GM21367 (cell line): ENCODE data around the gene LIN28B.
A peak's percentile ranks its signal among the peaks of the same experiment; 100 is the strongest.
"Not testable (repeated sequence)": the region's sequence is repeated elsewhere in the genome, so short reads cannot be mapped to it uniquely, and the experiment has no call there.

Experiments used
- ATAC-seq: cut with Tn5 transposase; IDR thresholded peaks from one replicate; pipeline ENCODE4 v1.9.1; 2021; ENCODE audit not compliant: unreplicated experiment

The LIN28B gene, protein sequence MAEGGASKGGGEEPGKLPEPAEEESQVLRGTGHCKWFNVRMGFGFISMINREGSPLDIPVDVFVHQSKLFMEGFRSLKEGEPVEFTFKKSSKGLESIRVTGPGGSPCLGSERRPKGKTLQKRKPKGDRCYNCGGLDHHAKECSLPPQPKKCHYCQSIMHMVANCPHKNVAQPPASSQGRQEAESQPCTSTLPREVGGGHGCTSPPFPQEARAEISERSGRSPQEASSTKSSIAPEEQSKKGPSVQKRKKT

DNA sequence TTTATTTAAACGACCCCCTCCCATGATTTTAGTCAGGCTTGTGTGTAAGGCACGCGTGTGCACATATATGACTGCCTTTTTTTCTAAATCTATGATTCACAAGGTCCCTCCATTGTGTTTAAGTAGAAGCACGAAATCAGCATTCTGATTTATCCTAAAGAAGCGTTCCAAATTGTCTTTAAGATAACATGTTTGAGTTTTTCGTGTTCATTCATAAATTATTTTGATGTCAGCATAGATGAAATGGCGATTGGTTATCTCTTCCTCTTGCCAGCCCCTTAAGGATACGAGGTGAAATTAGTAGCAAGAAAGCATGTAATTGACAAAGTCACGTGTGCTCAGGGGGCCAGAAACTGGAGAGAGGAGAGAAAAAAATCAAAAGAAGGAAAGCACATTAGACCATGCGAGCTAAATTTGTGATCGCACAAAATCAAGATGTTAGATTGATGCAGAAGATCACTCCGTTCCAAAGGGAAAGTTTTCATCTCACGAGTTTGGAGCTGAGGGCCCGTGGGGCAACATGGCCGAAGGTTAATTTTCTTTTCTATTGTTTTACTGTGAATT, at the start of gene LIN28B:
LIN28B (plus strand) TSS at position 377 of the 564 bp plus-strand sequence; CDS start at position 521, 144 bp downstream.
- ATAC-seq = no peak

DNA sequence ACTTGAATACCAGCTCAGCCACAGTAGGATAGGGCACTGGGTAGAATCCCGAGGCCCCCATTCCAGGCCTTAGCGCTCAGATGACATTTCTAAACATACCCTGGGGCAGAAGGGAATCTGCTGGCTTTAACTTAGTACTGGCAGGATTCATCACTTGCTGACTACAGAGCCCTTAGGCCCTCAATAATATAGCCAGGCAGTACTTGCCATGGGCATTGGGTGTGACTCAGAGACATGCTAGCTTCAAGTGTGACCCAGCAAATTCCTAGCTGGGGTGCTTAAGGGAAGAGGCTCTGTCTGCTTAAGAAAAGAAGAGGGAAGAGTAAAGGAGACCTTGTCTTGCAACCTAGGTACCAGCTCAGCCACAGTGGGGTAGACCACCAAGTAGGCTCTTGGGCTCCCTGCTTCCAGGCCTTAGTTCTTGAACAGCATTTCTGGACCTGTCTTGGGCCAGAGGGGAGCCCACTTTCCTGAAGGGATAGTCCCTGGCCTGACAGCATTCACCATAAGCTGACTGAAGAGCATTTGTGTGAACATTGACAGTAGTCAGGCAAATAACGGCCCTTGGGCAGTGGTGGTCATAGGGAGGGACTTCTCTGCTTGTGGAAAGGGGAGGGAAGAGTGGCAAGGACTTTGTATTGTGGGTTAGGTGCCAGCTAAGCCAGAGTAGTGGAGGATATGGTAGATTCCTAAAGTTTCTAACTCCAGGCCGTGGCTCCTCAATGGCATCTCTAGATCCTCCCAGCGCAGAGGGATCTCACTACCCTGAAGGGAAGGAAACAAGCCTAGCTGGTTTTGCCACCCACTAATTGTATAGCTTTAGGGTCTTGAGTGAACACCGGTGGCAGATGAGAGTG, 48.6 kb upstream of the LIN28B start:
- ATAC-seq = no peak

DNA sequence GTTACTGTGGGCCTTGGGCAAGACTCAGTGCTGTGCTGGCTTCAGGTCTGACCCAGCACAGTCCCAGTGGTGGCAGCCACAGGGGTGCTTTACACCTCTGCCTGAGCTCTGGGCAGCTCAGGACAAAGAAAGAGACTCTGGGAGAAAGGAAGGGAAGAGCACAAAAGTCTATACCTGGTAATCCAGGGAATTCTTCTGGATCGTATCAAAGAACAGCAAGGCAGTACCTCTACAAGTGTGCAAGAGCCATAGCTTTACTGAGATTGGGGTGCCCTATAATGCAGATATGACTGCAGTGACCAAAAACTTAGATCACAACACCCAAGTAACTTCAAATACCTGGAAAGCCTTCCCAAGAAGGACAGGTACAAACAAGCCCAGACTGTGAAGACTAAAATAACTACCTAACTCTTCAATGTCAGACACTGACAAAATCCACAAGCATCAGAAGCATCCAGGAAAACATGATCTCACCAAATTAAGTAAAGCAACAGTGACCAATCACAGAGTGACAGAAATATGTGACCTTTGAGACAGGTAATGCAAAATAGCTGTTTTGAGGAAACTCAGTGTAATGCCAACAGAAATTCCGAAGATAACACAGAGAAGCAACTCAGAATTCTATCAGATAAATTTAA, 47.9 kb upstream of the LIN28B start:
- ATAC-seq = no peak

DNA sequence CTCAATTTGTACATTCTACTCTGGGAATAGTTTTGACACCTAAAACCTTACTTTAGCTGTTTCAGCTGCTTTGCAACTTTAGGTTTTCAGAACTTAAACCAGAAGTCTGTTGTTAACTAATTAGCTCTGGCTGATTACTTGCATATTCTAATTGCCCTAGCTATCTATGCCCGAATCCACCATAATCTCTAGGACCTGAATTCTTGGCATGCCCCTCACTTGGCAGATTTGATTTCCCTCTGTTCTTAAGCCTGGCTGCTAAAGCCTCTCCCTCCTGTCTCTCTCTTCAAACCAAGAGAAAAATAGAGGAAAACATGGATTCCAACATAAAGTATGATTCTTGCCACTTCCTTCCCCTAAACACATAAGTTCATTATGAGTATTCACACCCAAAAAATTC, 35.0 kb upstream of the LIN28B start:
- no peak for ATAC-seq

DNA sequence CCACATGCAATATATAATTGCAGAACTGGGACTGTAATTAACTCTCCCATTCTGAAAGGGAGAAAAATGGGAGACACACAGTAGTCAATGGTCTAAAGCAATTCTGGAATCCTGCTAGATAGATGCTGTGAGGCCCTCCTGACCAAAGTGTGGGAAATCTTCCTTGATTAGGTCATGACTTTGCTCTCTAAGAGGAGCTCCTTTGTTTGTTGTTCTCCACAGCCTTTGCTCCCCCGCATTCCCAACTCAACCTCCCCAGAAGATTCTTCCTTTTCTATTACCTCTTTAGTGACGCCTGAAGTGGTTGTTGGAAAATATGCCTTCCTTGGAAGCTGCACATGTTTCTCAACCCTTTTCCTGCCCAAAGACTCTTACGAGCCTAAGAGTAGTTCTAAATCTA, 28.8 kb upstream of the LIN28B start:
- no peak for ATAC-seq

DNA sequence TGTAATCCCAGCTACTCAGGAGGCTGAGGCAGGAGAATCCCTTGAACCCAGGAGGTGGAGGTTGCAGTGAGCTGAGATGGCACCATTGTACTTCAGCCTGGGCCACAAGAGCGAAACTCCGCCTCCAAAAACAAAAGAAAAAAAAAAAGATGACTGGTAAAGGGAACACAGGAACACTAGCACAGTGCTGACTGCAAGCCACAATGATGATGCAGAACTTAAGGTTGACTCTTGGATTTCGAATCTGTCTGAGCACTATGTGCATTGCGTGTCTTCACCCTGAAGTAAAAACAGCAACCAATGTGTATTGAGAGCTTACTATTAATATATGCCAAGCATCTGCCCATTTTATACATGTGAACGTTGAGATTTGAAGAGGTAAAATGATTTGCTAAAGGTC, 27.6 kb upstream of the LIN28B start:
- ATAC-seq = no peak

DNA sequence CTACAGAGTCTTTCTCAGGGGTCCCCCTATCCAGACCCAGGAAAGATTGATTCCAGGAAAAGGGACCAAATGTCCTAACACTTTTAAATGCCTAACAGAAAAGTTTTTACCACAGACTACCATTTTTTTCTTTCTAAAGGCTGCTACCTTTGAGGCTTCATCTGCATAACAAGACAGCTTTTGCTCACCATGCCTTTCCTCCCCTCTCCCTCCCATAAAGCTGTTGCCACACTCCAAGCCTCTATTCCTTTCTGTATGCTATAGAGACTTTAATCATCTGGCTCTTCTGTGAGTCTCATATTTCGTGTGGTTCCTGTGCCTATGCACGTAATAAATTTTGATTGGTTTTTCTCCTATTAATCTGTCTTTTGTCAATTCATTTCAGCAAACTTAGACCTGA, 26.0 kb upstream of the LIN28B start:
- ATAC-seq = no peak

DNA sequence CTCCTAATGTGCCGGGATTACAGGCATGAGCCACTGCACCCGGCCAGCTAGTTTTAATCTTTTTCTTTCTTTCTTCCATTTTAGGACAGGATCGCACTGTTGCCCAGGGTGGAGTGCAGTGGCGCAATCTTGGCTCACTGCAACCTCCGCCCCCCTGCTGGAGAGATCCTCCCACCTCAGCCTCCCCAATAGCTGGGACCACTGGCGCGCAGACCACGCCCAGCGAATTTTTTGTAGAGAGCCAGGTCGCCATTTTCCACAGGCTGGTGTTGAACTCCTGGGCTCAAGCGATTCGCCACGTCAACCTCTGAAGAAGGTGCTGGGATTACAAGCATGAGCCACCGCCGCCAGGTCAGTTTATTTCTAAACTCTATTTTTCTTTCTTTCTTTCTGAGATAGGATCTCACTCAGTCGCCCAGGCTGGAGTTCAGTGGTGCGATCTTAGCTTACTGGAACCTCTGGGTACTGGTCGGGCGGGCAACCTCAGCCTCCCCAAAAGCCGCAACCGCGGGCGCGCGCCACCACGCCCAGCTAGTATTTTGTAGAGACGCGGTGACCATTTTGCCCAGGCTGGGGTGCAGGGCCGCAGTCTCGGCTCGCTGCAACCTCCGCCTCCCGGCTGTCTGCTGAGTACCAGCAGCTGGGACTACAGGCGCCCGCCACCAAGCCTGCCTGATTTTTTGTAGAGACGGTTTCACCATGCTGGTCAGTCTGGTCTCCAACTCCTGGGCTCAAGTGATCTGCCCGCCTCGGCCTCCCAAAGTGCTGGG, 20.0 kb upstream of the LIN28B start:
- ATAC-seq = no peak

DNA sequence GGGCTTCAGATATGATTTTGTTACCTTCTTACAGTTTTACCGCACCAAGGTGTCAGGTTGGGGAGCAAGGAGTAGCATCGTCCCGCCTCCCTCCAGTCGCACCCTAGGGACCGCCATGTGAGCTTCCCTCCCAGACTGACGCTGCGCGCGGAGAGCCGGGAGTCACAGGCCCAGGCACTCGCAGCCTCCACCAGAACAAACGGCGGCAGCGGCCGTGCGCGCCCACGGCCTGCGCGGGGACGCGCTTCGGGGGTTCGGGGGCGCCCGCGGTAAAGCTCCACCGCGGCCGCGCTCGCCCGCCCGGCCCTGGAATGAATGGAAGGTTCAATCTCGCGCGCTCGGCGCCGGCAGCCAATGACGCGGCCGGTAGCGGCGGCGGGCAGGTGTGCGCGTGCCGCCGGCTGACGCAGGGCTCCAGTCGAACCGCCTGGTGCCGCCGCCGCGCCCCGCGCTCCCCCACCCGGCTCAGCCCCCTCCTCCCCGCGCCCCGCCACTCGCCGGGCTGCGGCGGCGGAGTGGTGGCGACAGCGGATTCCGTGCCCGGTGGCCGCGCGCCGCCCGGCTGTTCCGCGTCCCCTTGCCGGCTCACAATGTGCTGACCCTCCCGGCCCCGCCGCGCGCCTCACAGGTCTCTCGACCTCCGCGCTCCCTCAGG, 16.5 kb upstream of the LIN28B start:
- ATAC-seq = no peak

DNA sequence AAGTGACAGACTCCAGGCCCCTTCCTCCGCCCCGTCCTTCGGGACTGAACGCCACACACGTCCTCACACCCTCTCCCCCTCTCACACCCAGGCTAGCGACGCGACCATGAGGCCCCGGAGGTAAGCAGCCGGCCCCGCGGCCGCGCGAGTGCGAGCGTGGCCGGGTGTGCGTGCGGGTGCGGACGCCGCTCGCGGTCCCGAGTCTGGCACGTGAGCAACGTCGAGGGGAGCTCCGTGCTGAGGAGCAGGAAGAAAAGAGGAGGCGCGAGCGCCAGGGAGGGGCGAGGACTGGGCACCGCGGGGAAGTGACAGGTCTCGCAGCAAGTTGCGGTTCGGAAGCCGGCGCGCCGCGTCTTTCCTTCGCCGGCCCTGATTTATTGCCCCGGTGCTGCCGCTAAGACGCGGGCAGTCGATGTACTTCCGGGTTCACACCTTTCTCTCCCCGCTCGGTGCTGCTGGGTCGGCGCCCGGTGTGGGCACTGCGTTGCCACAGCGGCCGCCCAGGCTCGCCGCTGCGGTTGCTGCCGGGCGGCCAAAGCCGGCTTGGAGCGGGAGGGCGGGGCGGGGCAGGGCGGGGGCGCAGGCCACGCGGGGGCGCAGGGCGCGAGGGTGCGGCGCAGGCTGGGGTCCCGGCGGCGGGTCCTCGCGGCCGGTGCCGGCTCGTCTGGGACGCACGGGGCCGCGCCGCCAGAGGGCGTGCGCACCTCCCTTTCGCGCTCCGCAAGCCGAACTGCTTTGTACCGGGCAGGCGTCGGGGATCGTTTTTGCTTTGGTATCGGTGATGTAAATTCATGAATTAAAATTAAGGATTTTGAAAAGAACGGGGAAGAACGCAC, 15.8 kb upstream of the LIN28B start:
- peak; percentile 55 for ATAC-seq

DNA sequence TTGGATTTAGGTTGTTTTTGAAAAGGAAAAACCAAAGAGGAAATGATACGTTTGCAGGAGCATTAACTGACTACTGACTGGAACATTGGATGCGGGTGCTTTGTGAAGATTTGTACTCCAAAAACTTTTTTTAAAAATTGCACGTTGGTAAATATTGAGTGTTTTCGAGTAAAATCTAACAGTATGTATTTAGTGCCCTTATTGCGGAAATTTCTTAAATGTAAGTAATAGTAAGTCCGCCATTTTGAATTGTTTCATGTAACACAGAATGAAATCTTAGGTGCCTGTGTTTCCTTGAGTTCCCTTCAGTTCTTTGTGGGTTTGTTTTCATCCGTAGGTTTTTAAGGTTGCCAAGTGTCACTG, 15.2 kb upstream of the LIN28B start:
- no peak for ATAC-seq

DNA sequence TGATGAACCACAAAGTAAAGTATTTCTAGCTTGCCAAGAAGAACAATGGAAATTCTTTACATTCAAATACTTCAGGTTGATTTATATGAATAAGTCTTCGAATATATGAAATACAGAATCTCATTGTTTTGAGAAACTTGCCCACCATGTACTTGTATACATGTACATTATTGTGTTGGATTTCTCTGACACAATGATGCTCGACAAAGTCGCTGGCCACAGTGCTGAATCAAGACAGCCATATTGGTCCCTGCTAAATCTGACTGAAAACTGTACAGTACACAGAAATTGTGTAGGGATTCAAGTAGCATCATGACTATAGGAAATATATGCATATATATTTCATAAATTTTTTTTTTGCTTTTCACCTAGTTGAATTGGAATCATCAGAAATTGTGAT, 13.1 kb upstream of the LIN28B start:
- ATAC-seq = no peak

DNA sequence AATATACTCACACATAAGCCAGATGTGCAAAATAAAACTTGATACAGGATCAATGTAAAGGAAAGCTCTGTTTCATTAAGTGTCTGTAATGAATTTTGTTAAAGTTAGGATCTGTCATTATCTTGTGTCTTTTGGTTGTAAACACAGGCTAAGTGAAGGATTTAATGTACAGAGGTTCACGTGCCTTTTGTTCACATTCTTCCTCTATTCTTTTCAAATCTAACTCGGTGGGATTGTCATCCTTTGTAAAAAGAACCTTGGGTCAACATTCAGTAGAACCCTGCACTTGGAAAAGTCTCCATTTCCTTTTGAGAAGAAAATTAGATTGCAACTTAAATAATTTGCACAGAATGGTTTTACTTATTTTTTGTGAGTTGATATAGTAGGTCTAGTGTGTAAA, 7.7 kb upstream of the LIN28B start:
- ATAC-seq = no peak

DNA sequence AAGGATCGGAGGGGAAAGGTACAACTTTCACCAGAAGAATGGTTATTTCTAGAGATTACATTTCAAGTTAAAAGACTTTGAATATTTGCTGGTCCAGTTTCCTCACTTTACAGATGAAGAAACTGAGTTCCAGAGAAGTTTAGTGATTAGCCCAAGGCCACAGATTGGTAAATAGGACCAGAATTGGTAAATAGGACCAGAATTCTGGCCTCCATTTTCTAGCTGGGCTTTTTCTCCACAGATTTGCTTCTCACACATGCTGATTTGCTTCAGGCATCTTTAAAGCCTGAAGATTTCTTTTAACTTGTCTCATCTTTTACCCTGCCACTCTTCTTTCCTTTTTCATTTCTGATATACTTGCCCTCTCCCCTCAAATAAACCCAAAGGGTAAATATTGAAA, 5.2 kb upstream of the LIN28B start:
- ATAC-seq = no peak

DNA sequence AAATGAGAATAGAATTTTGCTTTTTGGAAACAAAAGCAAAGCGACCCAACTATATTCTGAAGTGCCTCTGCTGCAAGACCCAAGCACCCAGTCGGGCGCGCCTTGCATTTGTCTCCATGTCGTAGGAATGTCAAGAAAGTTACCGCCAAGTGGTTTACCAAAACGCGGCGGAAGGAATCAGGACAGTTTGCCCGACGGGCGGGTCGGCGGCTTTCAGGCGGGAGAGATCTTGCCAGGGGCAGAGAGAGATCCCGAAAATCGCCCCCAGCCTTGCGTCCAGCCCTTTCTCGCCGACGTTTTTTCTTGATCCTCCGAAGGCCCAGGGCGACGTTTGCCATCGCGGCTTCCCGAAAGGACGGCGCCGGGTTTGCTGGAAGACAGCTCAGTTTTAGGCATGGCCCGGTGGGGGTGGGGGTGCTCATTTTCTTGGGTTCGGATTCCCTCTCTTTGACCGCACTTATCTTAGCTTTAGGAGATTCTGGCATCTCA, 4.0 kb upstream of the LIN28B start:
- no peak for ATAC-seq

DNA sequence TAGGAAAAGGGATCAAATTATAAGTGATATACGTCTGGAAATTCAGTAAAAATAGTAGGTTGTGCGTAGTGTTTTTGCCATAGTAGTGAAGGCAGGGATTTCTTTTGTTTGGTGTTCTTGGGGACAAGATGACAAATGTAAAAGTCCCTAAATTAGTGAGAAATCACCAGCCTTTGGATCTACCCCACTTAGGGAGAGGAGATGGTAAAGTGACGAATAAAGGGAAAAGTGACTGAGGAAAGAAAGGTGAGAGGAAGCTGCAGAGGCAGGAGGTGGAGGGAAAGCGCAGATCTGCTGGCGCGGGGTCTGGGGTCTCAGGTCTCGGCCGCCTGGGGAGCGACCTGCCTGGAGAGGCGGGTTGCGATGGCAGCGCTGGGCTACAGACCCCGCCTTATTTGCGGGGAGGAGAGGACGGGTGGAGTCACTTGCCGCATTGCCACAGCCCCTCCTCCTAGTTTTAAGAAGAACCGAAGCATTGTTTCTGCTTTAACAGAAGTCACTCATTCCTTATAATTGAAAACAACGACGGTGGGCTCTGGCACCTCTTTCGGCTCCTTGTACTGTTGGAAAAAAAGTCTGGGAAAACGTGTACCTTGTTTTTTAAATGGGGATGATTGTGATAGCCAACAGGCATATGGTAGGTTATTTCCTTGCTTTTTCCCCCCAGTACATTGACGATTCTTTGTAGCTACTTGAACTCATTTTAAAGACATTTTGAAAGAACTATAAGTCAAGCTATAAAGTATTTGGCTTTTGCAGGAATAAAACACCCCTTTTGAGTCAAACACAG, 3.3 kb upstream of the LIN28B start:
- not testable (repeated sequence) for ATAC-seq

DNA sequence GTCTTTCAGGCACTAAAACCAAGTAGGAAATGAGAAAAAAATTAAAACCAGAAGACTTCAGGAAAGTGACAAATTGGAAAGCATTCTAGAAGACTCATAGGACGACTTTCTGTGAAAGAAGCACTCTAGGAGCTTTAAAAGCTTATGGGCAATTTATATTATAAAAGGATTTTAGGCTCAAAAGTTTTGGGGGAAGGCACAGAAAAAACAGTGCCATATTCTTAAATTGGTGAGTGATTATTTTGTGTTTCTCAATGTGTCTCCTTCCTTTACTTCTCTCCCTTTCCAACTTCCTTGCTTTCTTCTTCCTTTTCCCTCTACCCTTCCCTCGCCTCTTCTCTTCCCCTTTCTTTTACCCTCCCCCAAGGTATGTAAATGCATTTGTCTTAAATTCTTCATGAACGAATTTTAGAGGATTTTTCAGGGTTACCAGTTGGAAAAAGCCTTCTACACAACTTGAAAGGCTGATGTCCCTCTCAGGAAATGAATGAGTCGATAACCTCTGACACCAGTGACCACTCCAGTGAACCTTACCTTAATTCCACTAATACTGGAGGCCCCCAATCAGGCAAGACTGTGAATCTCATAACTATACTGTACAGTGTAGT, 2.6 kb upstream of the LIN28B start:
- no peak for ATAC-seq

DNA sequence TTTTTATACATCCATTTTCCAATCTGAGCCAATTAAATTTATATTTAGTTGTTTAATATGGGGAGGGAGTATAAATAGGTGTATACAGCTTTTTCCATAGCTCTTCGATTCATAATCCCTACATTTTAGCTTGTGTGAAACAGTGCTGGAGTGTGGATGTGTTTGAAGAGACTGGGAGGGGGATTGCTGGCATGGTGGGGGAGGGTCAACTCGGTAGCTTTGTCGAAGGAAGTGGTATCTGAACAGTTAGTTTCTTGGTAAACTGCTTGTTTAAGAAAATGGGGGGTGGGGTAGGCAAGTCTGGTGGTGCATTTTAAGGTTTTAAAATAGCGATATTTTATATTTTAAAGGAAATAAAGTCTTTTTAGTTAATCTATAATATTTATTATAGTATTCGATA, 1.4 kb upstream of the LIN28B start:
- no peak for ATAC-seq
